NCI-H69 (cell line): ENCODE results near the gene CAPN5.

Source experiments
- DNase-seq: peaks from one replicate; lab custom pipeline; 2025; lab: John Stamatoyannopoulos, UW

The CAPN5 gene

GRCh38 chr11:77082838-77083565, 16.2 kb downstream of the CAPN5 start:
- no peak for DNase-seq

DNA sequence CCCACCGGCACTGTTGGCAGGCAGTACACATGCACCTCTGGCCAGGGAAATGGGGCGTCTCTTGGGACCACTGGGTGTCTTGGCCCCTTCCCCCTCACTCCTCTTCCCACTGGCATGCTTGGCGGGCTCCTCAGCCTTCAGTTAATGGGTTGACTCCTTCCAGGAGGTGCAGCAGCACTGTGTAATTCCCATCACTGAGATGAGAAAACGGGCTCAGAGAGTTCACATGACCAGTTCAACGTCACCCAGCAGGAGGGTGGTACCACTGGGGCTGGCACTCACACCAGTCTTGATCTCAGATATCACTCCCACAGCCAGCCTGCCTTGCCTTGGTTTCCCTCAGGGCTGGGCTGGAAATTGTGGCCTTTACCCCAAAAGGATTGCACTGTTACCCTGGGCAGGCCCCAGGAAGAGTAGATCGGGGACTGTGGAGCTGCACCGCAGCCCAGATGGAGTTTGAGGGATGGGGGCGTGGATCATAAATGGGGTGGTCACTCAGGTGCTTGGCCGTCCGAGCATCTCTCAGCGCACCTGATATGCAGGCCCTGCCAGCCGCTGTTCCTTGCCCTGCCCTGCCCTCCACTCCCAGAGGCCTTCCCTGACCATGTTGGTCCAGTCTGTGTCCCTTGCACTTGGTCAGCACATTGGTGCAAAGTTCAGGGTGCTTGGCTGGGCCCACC, 16.9 kb downstream of the CAPN5 start:
- DNase-seq: no peak

DNA sequence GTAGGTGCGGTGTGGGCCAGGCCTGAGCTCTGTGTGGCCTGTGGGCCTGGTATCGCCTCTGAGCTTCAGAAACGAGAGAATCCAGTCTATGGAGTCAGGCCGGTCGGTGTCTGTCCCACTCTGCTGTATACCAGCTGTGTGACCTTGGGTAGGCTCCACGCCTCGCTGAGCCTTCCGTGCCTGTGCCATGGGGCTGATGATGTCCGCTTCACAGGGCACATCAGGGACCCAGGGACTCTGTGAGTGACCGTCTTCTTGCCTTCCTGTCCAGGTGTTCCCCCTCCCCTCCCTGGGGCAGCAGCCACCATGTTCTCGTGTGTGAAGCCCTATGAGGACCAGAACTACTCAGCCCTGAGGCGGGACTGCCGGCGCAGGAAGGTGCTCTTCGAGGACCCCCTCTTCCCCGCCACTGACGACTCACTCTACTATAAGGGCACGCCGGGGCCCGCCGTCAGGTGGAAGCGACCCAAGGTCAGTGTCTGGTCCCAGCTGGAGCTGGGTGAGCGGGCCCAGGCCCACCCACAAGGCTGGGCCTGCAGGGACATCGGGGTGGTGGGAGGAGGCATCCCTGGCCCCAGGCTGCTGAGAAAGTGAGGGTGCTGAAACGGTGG, 17.9 kb downstream of the CAPN5 start:
- no peak for DNase-seq

GRCh38 chr11:77085652-77086051, 18.9 kb downstream of the CAPN5 start:
- DNase-seq: no peak

GRCh38 chr11:77086521-77087472, 20.0 kb downstream of the CAPN5 start:
- peak; percentile 48 for DNase-seq

GRCh38 chr11:77087723-77088225, 21.0 kb downstream of the CAPN5 start:
- DNase-seq: no peak

DNA sequence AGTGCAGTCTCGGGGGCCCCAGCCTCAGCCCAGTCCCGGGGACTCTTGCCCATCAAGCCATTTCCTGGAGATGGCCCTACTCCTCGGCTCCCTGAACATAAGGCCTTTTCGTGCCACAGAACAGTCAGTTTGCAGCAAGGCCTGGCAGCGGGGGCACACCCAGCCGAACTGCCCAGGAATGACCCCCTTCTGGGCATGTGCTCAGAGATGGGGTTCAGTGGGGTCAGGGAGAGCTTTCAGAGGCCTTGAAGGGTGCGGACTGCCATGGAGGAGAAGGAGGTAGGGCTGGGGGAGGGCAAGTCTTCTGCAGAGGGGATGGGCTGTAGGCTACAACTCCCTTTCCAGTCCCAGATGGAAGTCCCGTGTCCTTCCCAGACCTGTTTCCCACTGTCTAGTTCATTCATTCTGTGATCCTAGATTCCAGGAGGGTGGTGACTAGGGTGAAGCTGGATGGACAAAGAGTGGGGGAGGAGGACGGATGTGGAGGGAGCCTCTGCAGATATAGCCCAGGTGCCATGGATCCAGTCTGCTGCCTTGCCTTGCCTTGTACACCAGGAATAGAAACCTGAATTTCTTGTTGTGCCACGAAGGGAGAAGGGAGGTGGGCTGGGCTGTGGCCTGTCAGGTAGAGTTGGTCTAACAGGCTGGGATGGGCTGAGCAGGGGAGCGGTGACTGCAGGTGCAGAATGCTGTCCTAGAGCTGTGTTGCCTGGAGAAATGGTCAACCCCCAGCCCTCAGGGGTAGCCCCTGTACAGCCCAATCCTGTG, 21.6 kb downstream of the CAPN5 start:
- no peak for DNase-seq

- DNase-seq: no peak
These were observed 22.3 kb downstream of the CAPN5 start for GRCh38 chr11:77089004-77089545.

- no peak for DNase-seq
These were observed 23.2 kb downstream of the CAPN5 start for GRCh38 chr11:77090046-77090372.

DNA sequence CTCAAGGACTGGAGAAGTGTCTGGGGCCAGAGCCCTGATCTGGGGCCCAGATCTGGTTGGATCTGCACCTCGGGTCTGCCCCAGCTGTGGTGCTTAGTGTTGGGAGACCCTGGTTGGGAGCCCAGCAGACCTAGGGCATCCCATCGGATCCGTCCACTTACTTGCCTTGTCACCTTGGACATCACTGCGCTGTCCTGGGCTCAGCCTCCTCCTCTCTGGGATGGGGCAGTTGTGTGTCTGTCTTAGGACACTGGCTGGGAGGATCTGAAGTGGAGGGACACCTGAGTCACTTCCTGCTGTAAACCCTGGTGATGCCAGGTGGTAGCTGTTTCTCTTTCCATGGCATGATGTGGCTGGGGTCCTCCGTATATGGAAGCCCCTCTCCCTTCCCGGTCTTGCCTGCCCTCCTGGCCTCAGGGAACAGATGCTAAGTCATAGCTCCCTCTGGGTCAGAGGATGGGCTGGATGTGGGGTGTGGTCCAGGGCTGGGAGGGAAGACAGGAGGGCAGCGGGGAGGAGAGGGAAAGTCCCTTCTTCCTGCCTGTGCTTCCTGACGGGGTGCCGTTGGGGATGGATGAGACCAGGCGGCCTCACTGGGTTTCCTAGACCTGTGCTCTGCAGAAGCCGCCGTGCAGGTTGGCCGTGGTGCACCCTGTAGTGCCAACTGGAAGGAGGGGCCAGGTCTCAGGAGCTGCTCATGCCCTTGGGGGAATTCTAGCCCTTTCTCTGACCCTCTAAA, 23.8 kb downstream of the CAPN5 start:
- no peak for DNase-seq

DNA sequence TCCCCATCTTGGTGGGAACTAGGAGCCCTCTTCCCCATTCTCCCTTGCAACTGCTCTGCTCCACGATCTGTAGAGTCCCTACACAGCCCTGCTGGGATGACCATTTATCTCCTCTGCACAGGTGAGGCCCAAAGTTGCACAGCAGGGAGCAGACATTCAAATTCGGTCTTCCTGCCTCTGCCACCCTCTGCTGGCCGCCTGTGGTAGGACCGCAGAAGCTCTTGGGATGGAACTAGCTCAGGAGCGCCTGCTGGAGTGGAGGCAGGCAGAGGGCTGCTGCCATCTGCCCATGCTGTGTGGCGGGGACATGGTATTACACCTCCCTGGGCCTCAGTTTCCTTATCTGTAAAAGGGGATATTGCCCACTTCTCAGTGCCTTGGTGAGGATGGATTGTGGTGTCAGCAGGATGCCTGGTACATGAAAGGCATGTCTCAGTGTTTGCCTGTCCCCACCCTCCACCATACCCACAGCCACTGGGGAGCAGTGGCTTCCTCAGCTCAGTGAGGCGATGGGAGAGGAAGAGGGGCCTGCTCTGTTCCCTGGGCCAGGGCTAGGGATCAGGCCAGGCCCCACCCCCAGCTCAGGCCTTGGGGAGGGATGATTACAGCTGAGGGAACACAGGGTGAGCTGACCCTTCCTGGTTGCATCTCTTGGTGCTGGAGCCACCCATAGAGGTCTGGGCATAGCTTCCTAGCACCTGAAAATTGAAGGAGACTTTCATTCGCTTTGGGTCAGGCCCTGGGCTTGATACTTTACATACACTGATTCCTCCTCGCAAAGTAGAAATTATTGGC, 24.6 kb downstream of the CAPN5 start:
- peak; percentile 91 for DNase-seq

GRCh38 chr11:77092382-77092781, 25.6 kb downstream of the CAPN5 start:
- no peak for DNase-seq

GRCh38 chr11:77093056-77093891, 26.5 kb downstream of the CAPN5 start:
- no peak for DNase-seq

- peak; percentile 23 for DNase-seq
These were observed 27.4 kb downstream of the CAPN5 start for GRCh38 chr11:77093987-77094840.

- no peak for DNase-seq
These were observed 28.1 kb downstream of the CAPN5 start for GRCh38 chr11:77094841-77095365.

GRCh38 chr11:77095551-77096490, 29.1 kb downstream of the CAPN5 start:
- no peak for DNase-seq
